GM12872 (cell line): ENCODE measurements around the gene HVCN1.

Experiments used
- TF ChIP-seq, protein P1 (sequence below): IDR thresholded peaks from 3 replicates; pipeline ENCODE4 v1.5.1; 2011; ENCODE audit warnings: low read depth, mild to moderate bottlenecking, low read length, moderate library complexity; ENCODE audit not compliant: insufficient read depth

Gene HVCN1

GRCh38 chr12:110697236-110697635, 8.3 kb upstream of the HVCN1 start:
- TF ChIP-seq, protein P1, sequence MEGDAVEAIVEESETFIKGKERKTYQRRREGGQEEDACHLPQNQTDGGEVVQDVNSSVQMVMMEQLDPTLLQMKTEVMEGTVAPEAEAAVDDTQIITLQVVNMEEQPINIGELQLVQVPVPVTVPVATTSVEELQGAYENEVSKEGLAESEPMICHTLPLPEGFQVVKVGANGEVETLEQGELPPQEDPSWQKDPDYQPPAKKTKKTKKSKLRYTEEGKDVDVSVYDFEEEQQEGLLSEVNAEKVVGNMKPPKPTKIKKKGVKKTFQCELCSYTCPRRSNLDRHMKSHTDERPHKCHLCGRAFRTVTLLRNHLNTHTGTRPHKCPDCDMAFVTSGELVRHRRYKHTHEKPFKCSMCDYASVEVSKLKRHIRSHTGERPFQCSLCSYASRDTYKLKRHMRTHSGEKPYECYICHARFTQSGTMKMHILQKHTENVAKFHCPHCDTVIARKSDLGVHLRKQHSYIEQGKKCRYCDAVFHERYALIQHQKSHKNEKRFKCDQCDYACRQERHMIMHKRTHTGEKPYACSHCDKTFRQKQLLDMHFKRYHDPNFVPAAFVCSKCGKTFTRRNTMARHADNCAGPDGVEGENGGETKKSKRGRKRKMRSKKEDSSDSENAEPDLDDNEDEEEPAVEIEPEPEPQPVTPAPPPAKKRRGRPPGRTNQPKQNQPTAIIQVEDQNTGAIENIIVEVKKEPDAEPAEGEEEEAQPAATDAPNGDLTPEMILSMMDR = no peak

- TF ChIP-seq, protein P1 = no peak
Measured at GRCh38 chr12:110696283-110696682, 7.4 kb upstream of the HVCN1 start.

DNA sequence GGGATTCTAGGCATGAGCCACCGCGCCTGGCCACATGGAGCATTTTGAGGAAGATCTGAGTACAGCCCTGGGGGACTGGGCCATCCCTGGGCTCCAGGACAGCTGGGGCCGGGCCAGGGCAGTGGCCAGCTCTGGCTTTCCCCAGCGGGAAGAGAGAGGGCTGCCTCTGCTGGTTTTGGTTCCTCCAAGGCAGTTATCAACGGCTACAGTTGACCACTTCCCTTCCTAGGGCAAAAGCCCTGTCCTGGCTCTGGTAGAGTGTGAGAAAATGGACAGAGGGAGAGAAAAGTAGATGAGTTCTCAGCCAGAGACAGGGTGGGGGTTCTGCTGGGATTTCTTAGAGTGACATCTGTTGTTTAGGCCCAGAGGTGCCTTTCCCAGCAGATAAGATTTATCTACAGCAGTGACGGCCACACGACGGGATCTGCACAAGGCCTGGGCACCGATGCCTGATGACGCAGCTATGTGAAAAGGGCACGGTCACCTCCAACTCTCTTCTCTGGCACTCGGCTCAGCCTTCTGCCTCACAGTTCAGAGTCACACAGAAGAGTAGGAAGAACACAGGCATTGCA, 5.5 kb upstream of the HVCN1 start:
- TF ChIP-seq, protein P1 = no peak

DNA sequence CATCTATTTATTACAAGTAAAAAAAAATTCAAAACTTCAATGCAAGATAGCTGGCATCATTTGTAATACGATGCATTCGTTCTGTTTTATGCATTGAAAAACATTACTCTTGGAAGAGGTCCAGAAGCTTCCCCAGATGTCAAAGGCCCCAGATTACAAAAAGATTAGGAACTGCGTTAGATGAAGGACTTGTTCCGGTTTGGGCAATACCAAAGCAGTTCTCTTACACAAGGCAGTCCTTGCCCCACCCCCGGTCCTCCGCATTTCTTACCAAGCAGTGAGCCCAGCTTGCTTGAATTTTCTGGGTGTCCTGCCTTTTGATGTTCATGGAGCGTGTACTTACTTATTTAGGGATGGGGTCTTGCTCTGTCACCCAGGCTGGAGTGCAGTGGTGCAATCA, 4.8 kb upstream of the HVCN1 start:
- TF ChIP-seq, protein P1 = no peak

DNA sequence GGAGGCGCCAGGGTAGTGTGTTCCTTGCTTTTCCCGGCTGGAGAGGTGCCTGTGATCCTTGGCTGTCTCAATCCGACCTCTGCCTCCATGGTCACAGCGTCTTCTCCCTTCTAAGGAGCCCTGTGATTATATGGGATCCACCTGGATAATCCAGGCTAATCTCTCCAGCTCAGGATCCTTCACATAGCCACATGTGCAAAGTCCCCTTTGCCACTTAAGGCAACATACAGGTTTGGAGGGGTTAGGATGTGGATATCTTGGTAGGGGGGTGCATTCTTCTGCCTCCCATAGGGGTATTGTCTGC, 1.2 kb upstream of the HVCN1 start:
- TF ChIP-seq, protein P1 = no peak

DNA sequence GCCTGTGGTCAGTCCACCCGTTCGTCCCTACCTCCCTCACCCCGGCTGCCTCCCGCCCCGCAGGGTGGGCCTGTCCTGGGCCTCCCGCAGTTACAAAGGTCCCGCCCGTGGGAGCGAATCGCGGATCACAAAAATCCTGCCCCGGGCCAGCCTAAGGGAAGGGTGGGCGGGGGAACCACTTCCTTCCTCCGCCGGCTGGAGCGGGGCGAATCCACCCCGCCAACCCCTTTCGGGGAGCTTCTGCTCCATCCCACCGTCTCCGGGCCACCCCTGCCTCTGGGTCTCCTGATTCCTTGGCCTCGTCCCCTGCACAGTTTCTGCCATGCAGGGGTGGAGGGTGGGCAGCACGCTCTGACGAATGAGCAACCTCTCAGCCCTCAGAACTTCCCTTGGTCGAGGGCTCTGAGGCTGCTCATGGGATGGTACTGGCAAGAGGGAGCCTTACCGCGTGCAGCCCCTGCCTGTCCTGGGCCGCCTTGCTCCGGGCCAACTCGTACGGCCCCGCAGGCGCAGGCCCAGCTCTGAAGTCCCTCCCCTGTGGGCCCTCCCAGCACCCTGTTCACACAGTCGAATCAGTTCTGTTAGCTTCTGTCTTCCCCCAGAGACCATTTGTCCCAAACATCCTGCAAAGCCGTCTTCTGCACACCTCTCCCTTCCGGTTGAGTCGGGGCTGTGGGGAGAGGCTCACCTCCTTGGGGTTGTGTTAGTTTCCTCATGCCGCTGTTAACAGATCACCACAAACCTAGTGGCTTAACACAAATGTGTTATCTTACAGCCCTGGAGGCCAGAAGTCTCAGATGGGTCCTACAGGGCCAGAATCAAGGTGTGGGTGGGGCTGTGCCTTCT, 589 bp upstream of the HVCN1 start:
- TF ChIP-seq, protein P1 = no peak

- TF ChIP-seq, protein P1 = no peak
Measured at GRCh38 chr12:110687396-110688169, 1.3 kb downstream of the HVCN1 start.
